Astrocyte (in vitro differentiated cells and primary cell): Measurements from ENCODE around the gene ATG4A. TPM values are rescaled to one million over a fixed set of nuclear protein-coding genes. Genes with fewer than 3 reads are reported as not detected.

Experiments
- DNase-seq: peaks from one replicate; pipeline ENCODE4 v3.0.0-alpha.2; 2010; ENCODE audit warnings: low read depth
- FAIRE-seq: peaks from 2 replicates; lab custom pipeline; 2011; peaks lifted over from hg19 to GRCh38; lab: Jason Lieb, UNC
- H2AFZ ChIP-seq: 2 replicates; pipeline ENCODE4 v1.6.0; 2012; ENCODE audit warnings: low read depth, low read length, inconsistent platforms
- H3K27ac ChIP-seq: 2 replicates; pipeline ENCODE4 v1.5.1; 2011; ENCODE audit warnings: low read depth, low read length, inconsistent platforms
- H3K27me3 ChIP-seq: 2 replicates; pipeline ENCODE4 v1.6.0; 2011; ENCODE audit warnings: low read length, inconsistent platforms; ENCODE audit not compliant: insufficient read depth
- H3K36me3 ChIP-seq: 2 replicates; pipeline ENCODE4 v1.5.1; 2011; ENCODE audit warnings: low read length, inconsistent platforms; ENCODE audit not compliant: insufficient read depth
- H3K4me1 ChIP-seq: 2 replicates; pipeline ENCODE4 v1.5.1; 2011; ENCODE audit warnings: low read length, inconsistent platforms; ENCODE audit not compliant: insufficient read depth
- H3K4me2 ChIP-seq: 2 replicates; pipeline ENCODE4 v1.6.0; 2012; ENCODE audit warnings: low read length, inconsistent platforms
- H3K4me3 ChIP-seq: 2 replicates; pipeline ENCODE4 v1.5.1; 2011; ENCODE audit warnings: low read depth, mild to moderate bottlenecking, low read length, inconsistent platforms; ENCODE audit not compliant: insufficient read depth
- H3K79me2 ChIP-seq: 2 replicates; pipeline ENCODE4 v1.6.0; 2012; ENCODE audit warnings: mild to moderate bottlenecking, low read length, inconsistent platforms; ENCODE audit not compliant: insufficient read depth
- H3K9ac ChIP-seq: 2 replicates; pipeline ENCODE4 v1.6.0; 2012; ENCODE audit warnings: mild to moderate bottlenecking, low read length, inconsistent platforms
- H3K9me3 ChIP-seq: 2 replicates; pipeline ENCODE4 v1.5.1; 2012; ENCODE audit warnings: low read depth, mild to moderate bottlenecking, low read length, inconsistent platforms; ENCODE audit not compliant: insufficient read depth
- H4K20me1 ChIP-seq: 2 replicates; pipeline ENCODE4 v1.6.0; 2012; ENCODE audit warnings: low read length, inconsistent platforms; ENCODE audit not compliant: insufficient read depth
- H3K27ac Mint-ChIP-seq: one replicate; pipeline ENCODE4 v1.8.0; 2021; ENCODE audit warnings: mild to moderate bottlenecking, mixed read lengths; ENCODE audit not compliant: unreplicated experiment
- H3K27me3 Mint-ChIP-seq: one replicate; pipeline ENCODE4 v1.8.0; 2021; ENCODE audit warnings: low read depth, mixed read lengths; ENCODE audit not compliant: unreplicated experiment
- H3K36me3 Mint-ChIP-seq: one replicate; pipeline ENCODE4 v1.8.0; 2021; ENCODE audit warnings: low read depth, mixed read lengths; ENCODE audit not compliant: unreplicated experiment
- H3K4me1 Mint-ChIP-seq: one replicate; pipeline ENCODE4 v1.8.0; 2021; ENCODE audit warnings: low read depth, mixed read lengths; ENCODE audit not compliant: unreplicated experiment
- H3K4me3 Mint-ChIP-seq: one replicate; pipeline ENCODE4 v1.8.0; 2021; ENCODE audit warnings: mild to moderate bottlenecking, moderate library complexity, mixed read lengths; ENCODE audit not compliant: unreplicated experiment
- H3K9me3 Mint-ChIP-seq: one replicate; pipeline ENCODE4 v1.8.0; 2021; ENCODE audit warnings: mild to moderate bottlenecking, mixed read lengths; ENCODE audit not compliant: unreplicated experiment
- CTCF ChIP-seq: IDR thresholded peaks from 2 replicates; pipeline ENCODE4 v1.5.1; 2011; ENCODE audit warnings: low read depth, mild to moderate bottlenecking, inconsistent platforms, low read length, moderate library complexity; ENCODE audit not compliant: insufficient read depth
- EZH2 ChIP-seq: IDR thresholded peaks from 2 replicates; pipeline ENCODE4 v1.6.1; 2012; ENCODE audit warnings: mild to moderate bottlenecking, low read length, inconsistent platforms; ENCODE audit not compliant: insufficient read depth
- total RNA-seq: library from RNA; stranded (reverse); gene quantifications from 2 replicates; pipeline ENCODE4 v1.2.1, GENCODE V29; 2021

The ATG4A gene
- total RNA-seq, 1 donor from 2014 or later, result 10.7 TPM

GRCh38 chrX:108081110-108081509 lies 10.5 kb upstream of the ATG4A start:
- H3K4me1 ChIP-seq, result no peaks in the 10 kb centered on the region
- no peaks in the 10 kb centered on the region for H3K79me2 ChIP-seq
- peak; percentile 90 for FAIRE-seq
- Mint-ChIP-seq H3K4me1 (no peaks in the 10 kb centered on the region), H3K36me3 (no peaks in the 10 kb centered on the region), H3K27me3 (no peaks in the 10 kb centered on the region), H3K9me3 (no peaks in the 10 kb centered on the region), H3K27ac (no peak overlapping the region), H3K4me3 (no peak overlapping the region)
- H3K4me2 ChIP-seq, result no peak overlapping the region
- DNase-seq, result no peak
- H4K20me1 ChIP-seq, result no peaks in the 10 kb centered on the region
- no peak overlapping the region for H3K9ac ChIP-seq
- H3K9me3 ChIP-seq, result no peaks in the 10 kb centered on the region
- peaks cover 3% of the 10 kb centered on the region for H3K36me3 ChIP-seq
- H2AFZ ChIP-seq, result no peak overlapping the region
- TF ChIP-seq EZH2 (no peak), CTCF (no peak)
- no peak overlapping the region for H3K4me3 ChIP-seq
- no peaks in the 10 kb centered on the region for H3K27me3 ChIP-seq
- H3K27ac ChIP-seq, result no peak overlapping the region

- H3K4me3 Mint-ChIP-seq, result no peak overlapping the region
Measured at GRCh38 chrX:108087792-108088191, 3.8 kb upstream of the ATG4A start.

More at GRCh38 chrX:108087792-108088191, 3.8 kb upstream of the ATG4A start:
- no peaks in the 10 kb centered on the region for H3K4me1 ChIP-seq
- no peaks in the 10 kb centered on the region for H3K9me3 ChIP-seq
- no peak overlapping the region for H3K9ac ChIP-seq
- FAIRE-seq, result no peak
- H3K36me3 ChIP-seq, result peaks cover 3% of the 10 kb centered on the region
- Mint-ChIP-seq H3K36me3 (no peaks in the 10 kb centered on the region), H3K4me1 (peaks cover 3% of the 10 kb centered on the region), H3K27me3 (no peaks in the 10 kb centered on the region), H3K27ac (no peak overlapping the region), H3K9me3 (no peaks in the 10 kb centered on the region)
- no peaks in the 10 kb centered on the region for H4K20me1 ChIP-seq
- no peak overlapping the region for H3K4me2 ChIP-seq
- H2AFZ ChIP-seq, result no peak overlapping the region
- no peaks in the 10 kb centered on the region for H3K27me3 ChIP-seq
- TF ChIP-seq CTCF (no peak), EZH2 (no peak)
- H3K79me2 ChIP-seq, result peaks cover 31% of the 10 kb centered on the region
- no peak for DNase-seq
- no peak overlapping the region for H3K4me3 ChIP-seq
- H3K27ac ChIP-seq, result no peak overlapping the region
